Measurements from ENCODE around the gene CTDSP2.
A peak's percentile ranks its signal among the peaks of the same experiment; 100 is the strongest.

DNA sequence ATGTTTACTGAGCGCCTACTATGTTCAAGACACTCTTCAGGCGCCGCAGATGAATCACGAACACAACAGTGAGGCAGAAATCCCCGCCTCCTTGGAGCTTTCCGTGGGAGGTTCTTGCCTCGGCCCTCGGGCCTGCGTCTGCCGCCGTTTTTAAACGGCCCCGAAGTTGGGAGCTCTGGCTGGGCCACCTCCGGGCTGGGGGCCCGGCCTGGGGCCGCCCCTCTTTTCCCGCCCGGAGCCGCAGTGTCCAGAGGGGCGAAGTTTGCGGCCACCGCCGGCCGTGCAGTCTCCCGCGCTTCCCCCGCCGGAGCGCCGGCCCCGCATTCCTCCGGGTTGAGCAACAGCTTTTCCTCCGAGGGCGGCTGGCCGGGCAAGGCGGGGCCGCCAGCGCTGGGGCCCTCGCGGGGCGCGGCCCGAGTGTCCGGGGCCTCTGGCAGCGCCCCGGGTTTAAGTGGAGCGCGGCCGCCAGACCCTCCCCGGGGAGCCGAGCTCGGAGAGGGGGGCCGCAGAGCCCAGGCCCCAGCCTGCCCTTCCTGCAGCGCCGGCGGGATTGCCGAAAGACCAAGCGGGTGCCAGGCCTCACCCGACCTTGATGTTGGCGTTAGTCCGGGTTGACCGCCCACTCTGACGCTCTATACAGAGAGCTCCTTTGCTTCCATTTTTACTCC is 18.7 kb upstream of the CTDSP2 start:
- TF ChIP-seq, protein P1, sequence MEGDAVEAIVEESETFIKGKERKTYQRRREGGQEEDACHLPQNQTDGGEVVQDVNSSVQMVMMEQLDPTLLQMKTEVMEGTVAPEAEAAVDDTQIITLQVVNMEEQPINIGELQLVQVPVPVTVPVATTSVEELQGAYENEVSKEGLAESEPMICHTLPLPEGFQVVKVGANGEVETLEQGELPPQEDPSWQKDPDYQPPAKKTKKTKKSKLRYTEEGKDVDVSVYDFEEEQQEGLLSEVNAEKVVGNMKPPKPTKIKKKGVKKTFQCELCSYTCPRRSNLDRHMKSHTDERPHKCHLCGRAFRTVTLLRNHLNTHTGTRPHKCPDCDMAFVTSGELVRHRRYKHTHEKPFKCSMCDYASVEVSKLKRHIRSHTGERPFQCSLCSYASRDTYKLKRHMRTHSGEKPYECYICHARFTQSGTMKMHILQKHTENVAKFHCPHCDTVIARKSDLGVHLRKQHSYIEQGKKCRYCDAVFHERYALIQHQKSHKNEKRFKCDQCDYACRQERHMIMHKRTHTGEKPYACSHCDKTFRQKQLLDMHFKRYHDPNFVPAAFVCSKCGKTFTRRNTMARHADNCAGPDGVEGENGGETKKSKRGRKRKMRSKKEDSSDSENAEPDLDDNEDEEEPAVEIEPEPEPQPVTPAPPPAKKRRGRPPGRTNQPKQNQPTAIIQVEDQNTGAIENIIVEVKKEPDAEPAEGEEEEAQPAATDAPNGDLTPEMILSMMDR (IDR thresholded peaks at IDR 0.05), result no peak
- TF ChIP-seq EP300 (IDR thresholded peaks at IDR 0.05), result no peak
- peak; percentile 4 to 68 (median 64) for TF ChIP-seq POLR2AphosphoS5 (IDR thresholded peaks at IDR 0.05)
- TF ChIP-seq POLR2A (IDR thresholded peaks at IDR 0.05), result no peak

Measured in stomach (tissue), 4 donors.